Ovary (tissue), 3 donors: ENCODE results near the gene SBF2.

Source experiments
- POLR2A ChIP-seq: fragments of 450-650 bp; IDR thresholded peaks from one replicate; pipeline ENCODE4 v1.6.1; 2017; ENCODE audit warnings: antibody characterized with exemption, mild to moderate bottlenecking, moderate library complexity
- TF ChIP-seq, protein P1 (sequence below), 3 donors: fragments of 450-650 bp in 2 of 3; fragments of 200-600 bp in 1 of 3; IDR thresholded peaks; one replicate each; pipeline versions ENCODE4 v1.5.1 to v1.8.0; 2016 to 2022; ENCODE audit warnings: antibody characterized with exemption in 3 of 3, mild to moderate bottlenecking in 1 of 3
- donor health status: DM: no; HTN: no; CAD: no.

DNA sequence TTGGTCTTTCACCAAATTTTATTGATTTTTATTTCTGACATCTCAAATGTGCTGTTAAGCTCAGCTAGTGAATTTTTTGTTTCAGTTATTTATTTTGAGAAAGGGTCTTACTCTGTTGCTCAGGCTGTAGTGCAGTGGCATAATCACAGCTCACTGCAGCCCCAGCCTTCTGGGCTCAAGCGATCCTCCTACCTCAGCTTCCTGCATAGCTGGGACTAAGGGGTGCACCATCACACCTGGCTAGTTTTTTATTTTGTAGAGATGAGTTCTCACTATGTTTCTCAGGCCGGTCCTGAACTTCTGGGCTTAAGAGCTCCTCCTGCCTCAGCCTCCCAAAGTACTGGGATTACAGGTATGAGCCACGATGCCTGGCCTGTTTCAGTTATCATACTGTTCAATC, 282.0 kb downstream of the SBF2 start:
- TF ChIP-seq, protein P1, sequence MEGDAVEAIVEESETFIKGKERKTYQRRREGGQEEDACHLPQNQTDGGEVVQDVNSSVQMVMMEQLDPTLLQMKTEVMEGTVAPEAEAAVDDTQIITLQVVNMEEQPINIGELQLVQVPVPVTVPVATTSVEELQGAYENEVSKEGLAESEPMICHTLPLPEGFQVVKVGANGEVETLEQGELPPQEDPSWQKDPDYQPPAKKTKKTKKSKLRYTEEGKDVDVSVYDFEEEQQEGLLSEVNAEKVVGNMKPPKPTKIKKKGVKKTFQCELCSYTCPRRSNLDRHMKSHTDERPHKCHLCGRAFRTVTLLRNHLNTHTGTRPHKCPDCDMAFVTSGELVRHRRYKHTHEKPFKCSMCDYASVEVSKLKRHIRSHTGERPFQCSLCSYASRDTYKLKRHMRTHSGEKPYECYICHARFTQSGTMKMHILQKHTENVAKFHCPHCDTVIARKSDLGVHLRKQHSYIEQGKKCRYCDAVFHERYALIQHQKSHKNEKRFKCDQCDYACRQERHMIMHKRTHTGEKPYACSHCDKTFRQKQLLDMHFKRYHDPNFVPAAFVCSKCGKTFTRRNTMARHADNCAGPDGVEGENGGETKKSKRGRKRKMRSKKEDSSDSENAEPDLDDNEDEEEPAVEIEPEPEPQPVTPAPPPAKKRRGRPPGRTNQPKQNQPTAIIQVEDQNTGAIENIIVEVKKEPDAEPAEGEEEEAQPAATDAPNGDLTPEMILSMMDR (IDR thresholded peaks at IDR 0.05), result no peak
- TF ChIP-seq POLR2A, result no peak
